ENCODE measurements around the gene COG6. TPM values are rescaled to one million over a fixed set of nuclear protein-coding genes. Genes with fewer than 3 reads are reported as not detected.

Gene COG6
- total and polyA plus RNA-seq, 2 of the 4 experiments (the other 2 are of a cell fraction) = 22.8 to 37.5 TPM

GRCh38 chr13:39784347-39784746 lies 128.9 kb downstream of the COG6 start:
- H4K91ac ChIP-seq (ENCODE audit: insufficient read depth, low read depth, low read length) = no peak overlapping the region
- no CpG with 5 or more reads among the region's 1 CpG for WGBS, 2 experiments (ENCODE audit: extremely low coverage in 2 of 2, insufficient read length in 1 of 2)
- H3K56ac ChIP-seq (ENCODE audit: extremely low read depth, insufficient read depth, low read length) = no peak overlapping the region
- no peak overlapping the region for H4K8ac ChIP-seq (ENCODE audit: low read depth in 2 of 2, low read length in 2 of 2)
- TF ChIP-seq SMC3 (IDR thresholded peaks at IDR 0.05; ENCODE audit: low read depth, low read length) (no peak), NFE2L2 (IDR thresholded peaks at IDR 0.05; ENCODE audit: low read depth, low read length) (no peak), POLR2A (IDR thresholded peaks at IDR 0.05; ENCODE audit: low read depth, low read length) (no peak), RFX5 (IDR thresholded peaks at IDR 0.05; ENCODE audit: low read depth, low read length) (no peak), BHLHE40 (IDR thresholded peaks at IDR 0.05; ENCODE audit: low read depth, low read length) (no peak), RAD21 (IDR thresholded peaks at IDR 0.05; ENCODE audit: low read length) (no peak), FOS (IDR thresholded peaks at IDR 0.05; ENCODE audit: low read depth, low read length) (no peak), MAFK (IDR thresholded peaks at IDR 0.05; ENCODE audit: low read depth, low read length) (no peak), CTCF (conservative IDR thresholded peaks at IDR 0.05; ENCODE audit: low read depth, low read length) (no peak), RCOR1 (IDR thresholded peaks at IDR 0.05; ENCODE audit: insufficient replicate concordance, low read length) (no peak), CHD1 (IDR thresholded peaks at IDR 0.05; ENCODE audit: low read depth, low read length) (no peak)
- DNase-seq = peak; percentile 62
- no peak overlapping the region for H3K4me2 ChIP-seq (ENCODE audit: low read depth, low read length)
- no peak overlapping the region for H3K27ac ChIP-seq (ENCODE audit: insufficient read depth, low read length)
- no peak overlapping the region for H3K14ac ChIP-seq (replicated peaks; ENCODE audit: low read depth, low read length)
- H2BK120ac ChIP-seq (ENCODE audit: low read depth, low read length) = no peak overlapping the region
- peaks cover 1% of the 10 kb centered on the region for H3K9me3 ChIP-seq (ENCODE audit: control insufficient read depth, insufficient read depth, low read length)
- H3K4me3 ChIP-seq (ENCODE audit: insufficient read depth, low read depth, low read length) = no peak overlapping the region
- dilution Hi-C loops (cut with HindIII; ENCODE audit: low sequenced_read_pairs, unreplicated experiment) (no loop called here), intact Hi-C loops (cut with micrococcal nuclease) (no loop called here), in situ Hi-C loops (cut with MboI; ENCODE audit: low sequenced_read_pairs) (no loop called here)
- H2BK15ac ChIP-seq (ENCODE audit: low read depth, low read length) = no peak overlapping the region
- peaks cover 4% of the 10 kb centered on the region; the same call in 1 of the 2 replicates for H3K9me1 ChIP-seq (ENCODE audit: insufficient read depth, low read length)
- no peak overlapping the region for H3K18ac ChIP-seq (ENCODE audit: low read depth, low read length)
- no peaks in the 10 kb centered on the region for H3K27me3 ChIP-seq (ENCODE audit: control insufficient read depth, insufficient read depth, low read length)
- no peak overlapping the region for H2AK9ac ChIP-seq (replicated peaks; ENCODE audit: low read depth, low read length, poor library complexity)
- no peak overlapping the region for H4K5ac ChIP-seq (ENCODE audit: low read depth, low read length)
- no TSS peak for BruUV-seq (replicated peaks)
- no peaks in the 10 kb centered on the region for H3K36me3 ChIP-seq (ENCODE audit: control insufficient read depth, insufficient read depth, low read length)
- H2AFZ ChIP-seq (replicated peaks; ENCODE audit: low read length, poor library complexity) = no peak overlapping the region
- no peak overlapping the region; the same call in 1 of the 2 replicates for H3K23ac ChIP-seq (ENCODE audit: low read depth, low read length)
- peak; percentile 78 for ATAC-seq (ENCODE audit: low read depth)
- H2BK5ac ChIP-seq (ENCODE audit: low read depth, low read length, poor library complexity, severe bottlenecking) = no peak overlapping the region
- H3K9ac ChIP-seq (ENCODE audit: low read depth, low read length) = no peak overlapping the region
- POLR2A ChIA-PET (ENCODE audit: unreplicated experiment) = no interaction called here
- H4K20me1 ChIP-seq (ENCODE audit: insufficient read depth, low read length) = no peaks in the 10 kb centered on the region
- H3K4me1 ChIP-seq (ENCODE audit: control insufficient read depth, insufficient read depth, low read length) = peaks cover 7% of the 10 kb centered on the region; the same call in 1 of the 2 replicates
- no peak overlapping the region for H2BK20ac ChIP-seq (ENCODE audit: low read depth, low read length)
- CTCF ChIA-PET = interaction anchor here (0.6 kb wide), 2 partner anchors 94 to 113 kb away, joined by 3 read pairs; no protein-coding TSS in a partner anchor
- no peak overlapping the region for H3K4ac ChIP-seq (ENCODE audit: low read depth, low read length)
- no peak overlapping the region for H2AK5ac ChIP-seq (ENCODE audit: low read depth, low read length)
- H3K79me1 ChIP-seq (ENCODE audit: low read depth in 1 of 2, low read length in 2 of 2) = no peaks in the 10 kb centered on the region

All from IMR-90 (cell line).